Neural cell (in vitro differentiated cells): ENCODE results near the gene AHCYL1. TPM values are rescaled to one million over a fixed set of nuclear protein-coding genes. Genes with fewer than 3 reads are reported as not detected.

Experiments
- H2AFZ ChIP-seq: fragments of 200-600, 300-800 bp; sonication (generic), shearing (Covaris generic); 2 replicates; pipeline ENCODE4 v1.6.0; 2014; ENCODE audit warnings: low read depth, mild to moderate bottlenecking, antibody characterized with exemption, low read length, moderate library complexity
- H3F3A ChIP-seq: fragments of 200-600 bp; shearing (Covaris generic); 2 replicates; pipeline ENCODE4 v1.6.1; 2016; ENCODE audit warnings: mild to moderate bottlenecking, moderate library complexity, mixed read lengths, antibody characterized with exemption, low read length; ENCODE audit not compliant: insufficient read depth, poor library complexity, severe bottlenecking
- H3K27ac ChIP-seq: fragments of 200-600, 300-800 bp; sonication (generic), shearing (Covaris generic); 2 replicates; pipeline ENCODE4 v1.5.1; 2014; ENCODE audit warnings: mild to moderate bottlenecking, low read length, moderate library complexity
- H3K27me3 ChIP-seq: fragments of 300-800, 200-600 bp; sonication (generic), shearing (Covaris generic); 2 replicates; pipeline ENCODE4 v1.6.0; 2014; ENCODE audit warnings: mild to moderate bottlenecking, low read depth, low read length, moderate library complexity; ENCODE audit not compliant: insufficient read depth
- H3K36me3 ChIP-seq: fragments of 300-800, 200-600 bp; sonication (generic), shearing (Covaris generic); 2 replicates; pipeline ENCODE4 v1.5.1; 2014; ENCODE audit warnings: mild to moderate bottlenecking, antibody characterized with exemption, low read length, moderate library complexity; ENCODE audit not compliant: insufficient read depth
- H3K4me2 ChIP-seq: fragments of 300-800, 200-600 bp; sonication (generic), shearing (Covaris generic); 2 replicates; pipeline ENCODE4 v1.6.0; 2014; ENCODE audit warnings: mild to moderate bottlenecking, low read length
- H3K4me3 ChIP-seq: fragments of 300-800, 200-600 bp; sonication (generic), shearing (Covaris generic); 2 replicates; pipeline ENCODE4 v1.5.1; 2014; ENCODE audit warnings: mild to moderate bottlenecking, low read length, moderate library complexity
- H3K79me2 ChIP-seq: fragments of 200-600 bp; shearing (Covaris generic); replicated peaks from 2 replicates; pipeline ENCODE4 v1.6.0; 2014; ENCODE audit warnings: mild to moderate bottlenecking, low read length, moderate library complexity; ENCODE audit not compliant: insufficient read depth
- H3K9ac ChIP-seq: fragments of 300-800, 200-600 bp; sonication (generic), shearing (Covaris generic); 2 replicates; pipeline ENCODE4 v1.6.1; 2016; ENCODE audit warnings: mild to moderate bottlenecking, low read length, mixed read lengths
- H3K9me2 ChIP-seq: fragments of 200-600 bp; shearing (Covaris generic); 2 replicates; pipeline ENCODE4 v1.6.1; 2016; ENCODE audit warnings: mild to moderate bottlenecking, low read length, mixed read lengths; ENCODE audit not compliant: insufficient read depth
- H3K9me3 ChIP-seq: fragments of 200-600, 300-800 bp; sonication (generic), shearing (Covaris generic); 2 replicates; pipeline ENCODE4 v1.6.1; 2016; ENCODE audit warnings: mild to moderate bottlenecking, mixed run types, low read length, moderate library complexity, mixed read lengths
- H4K20me1 ChIP-seq: fragments of 200-600 bp; shearing (Covaris generic); 2 replicates; pipeline ENCODE4 v1.6.1; 2016; ENCODE audit warnings: mild to moderate bottlenecking, mixed run types; ENCODE audit not compliant: insufficient read depth
- CTCF ChIP-seq: fragments of 450-650 bp; IDR thresholded peaks from 2 replicates; pipeline ENCODE4 v1.5.1; 2014; ENCODE audit warnings: antibody characterized with exemption, mild to moderate bottlenecking, moderate library complexity; ENCODE audit not compliant: poor library complexity, severe bottlenecking
- EZH2 ChIP-seq: fragments of 200-600, 300-800 bp; shearing (Covaris generic), sonication (generic); IDR thresholded peaks from 2 replicates; pipeline ENCODE4 v1.6.1; 2014; ENCODE audit warnings: antibody characterized with exemption, low read length, borderline replicate concordance, mild to moderate bottlenecking; ENCODE audit not compliant: insufficient read depth, poor library complexity, severe bottlenecking
- MXI1 ChIP-seq: fragments of 450-650 bp; conservative IDR thresholded peaks from 2 replicates; pipeline ENCODE4 v1.6.1; 2014; ENCODE audit warnings: antibody characterized with exemption, mild to moderate bottlenecking; ENCODE audit not compliant: poor library complexity, severe bottlenecking
- RAD21 ChIP-seq: fragments of 450-650 bp; conservative IDR thresholded peaks from 2 replicates; pipeline ENCODE4 v1.6.1; 2014; ENCODE audit warnings: antibody characterized with exemption, mild to moderate bottlenecking, moderate library complexity
- TAF1 ChIP-seq: IDR thresholded peaks from 2 replicates; pipeline ENCODE4 v1.6.1; 2012; ENCODE audit warnings: low read depth
- polyA plus RNA-seq: library from polyadenylated mRNA; depleted of rRNA; stranded (reverse); fragments of >200 nt; gene quantifications from 2 replicates; pipeline ENCODE4 v1.2.3, GENCODE V29; 2014
- TF ChIP-seq, protein P1 (sequence below): IDR thresholded peaks from 2 replicates; pipeline ENCODE4 v1.6.1; 2012; ENCODE audit warnings: borderline replicate concordance

The AHCYL1 gene
- polyA plus RNA-seq, 1 donor from 2014 or later, result 48.7 TPM

- Histone ChIP-seq H3K4me2 (no peak overlapping the region), H3F3A (no peaks in the 10 kb centered on the region), H3K27ac (no peak overlapping the region), H3K36me3 (peaks cover 5% of the 10 kb centered on the region), H3K9me3 (no peaks in the 10 kb centered on the region), H4K20me1 (no peaks in the 10 kb centered on the region), H3K9ac (no peak overlapping the region), H3K4me3 (no peak overlapping the region), H3K9me2 (no peaks in the 10 kb centered on the region), H2AFZ (no peak overlapping the region), H3K27me3 (peaks cover 36% of the 10 kb centered on the region), H3K79me2 (no peaks in the 10 kb centered on the region)
- TF ChIP-seq CTCF, result no peak
Measured at GRCh38 chr1:110063781-110064180, 79.2 kb downstream of the AHCYL1 start.

DNA sequence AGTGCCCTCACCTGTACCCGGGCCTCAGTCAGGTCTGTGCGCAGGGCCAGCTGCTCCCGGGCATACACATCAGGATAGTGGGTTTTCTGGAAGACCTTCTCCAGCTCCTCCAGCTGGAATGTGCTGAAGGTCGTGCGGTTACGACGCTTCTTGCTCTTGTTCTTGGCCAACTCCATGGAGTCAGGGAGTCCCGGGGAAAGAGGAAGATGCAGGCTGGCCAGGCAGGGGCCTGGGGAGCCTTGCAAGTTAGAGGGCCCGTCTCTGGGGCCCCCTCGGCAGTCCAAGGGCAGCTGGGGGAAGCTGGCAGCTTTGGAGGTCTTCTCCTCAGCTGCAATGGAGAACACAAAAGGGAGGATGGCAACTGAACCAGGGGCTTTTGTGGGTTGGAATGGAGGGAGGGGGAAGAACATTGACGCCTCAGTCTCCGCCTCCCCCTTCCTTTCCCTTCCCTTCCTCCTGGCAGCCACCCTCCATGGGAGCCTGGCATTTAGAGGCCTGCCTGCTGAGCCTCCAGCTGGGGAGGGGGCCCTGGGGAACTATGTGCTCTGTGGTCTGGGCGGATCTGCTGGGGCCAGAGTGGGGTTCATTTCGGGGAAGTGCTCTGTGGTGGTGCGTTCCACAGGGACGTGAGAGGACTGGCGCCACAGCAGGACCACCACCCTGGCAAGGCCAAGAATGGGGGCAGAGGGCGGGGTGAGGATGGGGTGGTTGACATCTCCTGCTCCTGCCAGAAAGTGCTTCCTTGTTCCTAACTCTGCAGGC is 80.2 kb downstream of the AHCYL1 start:
- Histone ChIP-seq H3K9me3 (no peaks in the 10 kb centered on the region), H2AFZ (no peak overlapping the region), H3K36me3 (peaks cover 5% of the 10 kb centered on the region), H3K4me3 (no peak overlapping the region), H4K20me1 (no peaks in the 10 kb centered on the region), H3K9ac (no peak overlapping the region), H3K27me3 (peaks cover 46% of the 10 kb centered on the region), H3K79me2 (no peaks in the 10 kb centered on the region), H3K4me2 (no peak overlapping the region), H3F3A (no peaks in the 10 kb centered on the region), H3K27ac (no peak overlapping the region), H3K9me2 (no peaks in the 10 kb centered on the region)
- TF ChIP-seq MXI1 (no peak), EZH2 (no peak), RAD21 (no peak), TAF1 (no peak), CTCF (no peak)
- TF ChIP-seq, protein P1, sequence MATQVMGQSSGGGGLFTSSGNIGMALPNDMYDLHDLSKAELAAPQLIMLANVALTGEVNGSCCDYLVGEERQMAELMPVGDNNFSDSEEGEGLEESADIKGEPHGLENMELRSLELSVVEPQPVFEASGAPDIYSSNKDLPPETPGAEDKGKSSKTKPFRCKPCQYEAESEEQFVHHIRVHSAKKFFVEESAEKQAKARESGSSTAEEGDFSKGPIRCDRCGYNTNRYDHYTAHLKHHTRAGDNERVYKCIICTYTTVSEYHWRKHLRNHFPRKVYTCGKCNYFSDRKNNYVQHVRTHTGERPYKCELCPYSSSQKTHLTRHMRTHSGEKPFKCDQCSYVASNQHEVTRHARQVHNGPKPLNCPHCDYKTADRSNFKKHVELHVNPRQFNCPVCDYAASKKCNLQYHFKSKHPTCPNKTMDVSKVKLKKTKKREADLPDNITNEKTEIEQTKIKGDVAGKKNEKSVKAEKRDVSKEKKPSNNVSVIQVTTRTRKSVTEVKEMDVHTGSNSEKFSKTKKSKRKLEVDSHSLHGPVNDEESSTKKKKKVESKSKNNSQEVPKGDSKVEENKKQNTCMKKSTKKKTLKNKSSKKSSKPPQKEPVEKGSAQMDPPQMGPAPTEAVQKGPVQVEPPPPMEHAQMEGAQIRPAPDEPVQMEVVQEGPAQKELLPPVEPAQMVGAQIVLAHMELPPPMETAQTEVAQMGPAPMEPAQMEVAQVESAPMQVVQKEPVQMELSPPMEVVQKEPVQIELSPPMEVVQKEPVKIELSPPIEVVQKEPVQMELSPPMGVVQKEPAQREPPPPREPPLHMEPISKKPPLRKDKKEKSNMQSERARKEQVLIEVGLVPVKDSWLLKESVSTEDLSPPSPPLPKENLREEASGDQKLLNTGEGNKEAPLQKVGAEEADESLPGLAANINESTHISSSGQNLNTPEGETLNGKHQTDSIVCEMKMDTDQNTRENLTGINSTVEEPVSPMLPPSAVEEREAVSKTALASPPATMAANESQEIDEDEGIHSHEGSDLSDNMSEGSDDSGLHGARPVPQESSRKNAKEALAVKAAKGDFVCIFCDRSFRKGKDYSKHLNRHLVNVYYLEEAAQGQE, result no peak
